BJ (cell line): Measurements from ENCODE around the gene MTHFD2L. TPM values are rescaled to one million over a fixed set of nuclear protein-coding genes. Genes with fewer than 3 reads are reported as not detected.
"Not testable (repeated sequence)": the region's sequence is repeated elsewhere in the genome, so short reads cannot be mapped to it uniquely, and the experiment has no call there.

ENCODE experiments used
- CTCF ChIA-PET: fragments of 350-600 bp; formaldehyde crosslinking; extraction: SDS; loops from one replicate; lab custom pipeline; 2021; ENCODE audit warnings: antibody characterized with exemption, inconsistent platforms; lab: Yijun Ruan, JAX
- POLR2A ChIA-PET: fragments of 300-600 bp; sonication (Branson Sonifier 250); formaldehyde crosslinking; extraction: SDS; loops from one replicate; lab custom pipeline; 2021; ENCODE audit warnings: antibody characterized with exemption; lab: Charles Lee
- DNase-seq: peaks from one replicate; pipeline ENCODE4 v3.0.0-alpha.2; 2011; ENCODE audit warnings: low read depth
- H3K27me3 ChIP-seq: 2 replicates; pipeline ENCODE4 v1.6.0; 2011; ENCODE audit warnings: low read length; ENCODE audit not compliant: control insufficient read depth, insufficient read depth
- H3K36me3 ChIP-seq: 2 replicates; pipeline ENCODE4 v1.5.1; 2011; ENCODE audit warnings: low read length; ENCODE audit not compliant: control insufficient read depth, insufficient read depth
- H3K4me3 ChIP-seq: 2 replicates; pipeline ENCODE4 v1.5.1; 2011; ENCODE audit warnings: low read depth, mild to moderate bottlenecking, control low read depth, low read length
- polyA plus RNA-seq: library from polyadenylated mRNA; depleted of rRNA; stranded (reverse); fragments of >200 nt; gene quantifications from 2 replicates; pipeline ENCODE4 v1.2.3, GENCODE V29; 2011
- TF ChIP-seq, protein P1 (sequence below): IDR thresholded peaks from 2 replicates; pipeline ENCODE4 v1.5.1; 2011; ENCODE audit warnings: low read depth, mild to moderate bottlenecking, control low read depth, inconsistent platforms, low read length, moderate library complexity; ENCODE audit not compliant: insufficient read depth

The MTHFD2L gene
- polyA plus RNA-seq, 1 experiment: 1.7 TPM

DNA sequence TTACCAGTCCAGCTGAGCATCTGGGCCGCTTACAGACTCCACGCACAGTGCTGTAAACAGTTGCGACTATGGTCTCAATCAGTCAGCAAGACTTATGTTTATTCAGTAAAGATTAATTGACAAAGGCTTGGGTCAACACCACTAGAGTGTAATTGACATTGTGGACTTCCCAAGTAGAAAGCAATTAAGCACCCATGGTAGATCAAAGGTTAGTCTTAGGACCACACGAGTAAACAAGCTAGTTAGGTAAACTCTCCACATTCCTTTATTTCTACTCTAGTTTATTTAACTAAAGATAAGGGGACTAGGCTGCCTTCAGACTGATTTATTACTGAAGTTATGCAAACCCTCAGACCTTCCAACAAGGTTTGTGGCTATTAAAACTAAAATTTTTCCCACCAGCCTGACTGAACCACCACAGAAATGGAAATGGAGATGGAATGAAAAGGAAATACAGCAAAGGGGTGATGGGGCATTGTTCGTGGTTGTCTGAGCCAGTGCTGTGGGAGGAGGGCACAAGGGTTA is 44.2 kb downstream of the MTHFD2L start:
- H3K4me3 ChIP-seq: no peak overlapping the region
- POLR2A ChIA-PET: interaction anchor here (0.6 kb wide), 1 partner anchor 340 kb away, joined by 7 read pairs; no protein-coding TSS in a partner anchor
- CTCF ChIA-PET: interaction anchor here (0.9 to 1.6 kb wide), 2 partner anchors 27 to 110 kb away, joined by 3 to 5 read pairs; no protein-coding TSS in a partner anchor
- no peaks in the 10 kb centered on the region for H3K36me3 ChIP-seq
- TF ChIP-seq, protein P1, sequence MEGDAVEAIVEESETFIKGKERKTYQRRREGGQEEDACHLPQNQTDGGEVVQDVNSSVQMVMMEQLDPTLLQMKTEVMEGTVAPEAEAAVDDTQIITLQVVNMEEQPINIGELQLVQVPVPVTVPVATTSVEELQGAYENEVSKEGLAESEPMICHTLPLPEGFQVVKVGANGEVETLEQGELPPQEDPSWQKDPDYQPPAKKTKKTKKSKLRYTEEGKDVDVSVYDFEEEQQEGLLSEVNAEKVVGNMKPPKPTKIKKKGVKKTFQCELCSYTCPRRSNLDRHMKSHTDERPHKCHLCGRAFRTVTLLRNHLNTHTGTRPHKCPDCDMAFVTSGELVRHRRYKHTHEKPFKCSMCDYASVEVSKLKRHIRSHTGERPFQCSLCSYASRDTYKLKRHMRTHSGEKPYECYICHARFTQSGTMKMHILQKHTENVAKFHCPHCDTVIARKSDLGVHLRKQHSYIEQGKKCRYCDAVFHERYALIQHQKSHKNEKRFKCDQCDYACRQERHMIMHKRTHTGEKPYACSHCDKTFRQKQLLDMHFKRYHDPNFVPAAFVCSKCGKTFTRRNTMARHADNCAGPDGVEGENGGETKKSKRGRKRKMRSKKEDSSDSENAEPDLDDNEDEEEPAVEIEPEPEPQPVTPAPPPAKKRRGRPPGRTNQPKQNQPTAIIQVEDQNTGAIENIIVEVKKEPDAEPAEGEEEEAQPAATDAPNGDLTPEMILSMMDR: no peak
- no peak for DNase-seq
- H3K27me3 ChIP-seq: no peaks in the 10 kb centered on the region

DNA sequence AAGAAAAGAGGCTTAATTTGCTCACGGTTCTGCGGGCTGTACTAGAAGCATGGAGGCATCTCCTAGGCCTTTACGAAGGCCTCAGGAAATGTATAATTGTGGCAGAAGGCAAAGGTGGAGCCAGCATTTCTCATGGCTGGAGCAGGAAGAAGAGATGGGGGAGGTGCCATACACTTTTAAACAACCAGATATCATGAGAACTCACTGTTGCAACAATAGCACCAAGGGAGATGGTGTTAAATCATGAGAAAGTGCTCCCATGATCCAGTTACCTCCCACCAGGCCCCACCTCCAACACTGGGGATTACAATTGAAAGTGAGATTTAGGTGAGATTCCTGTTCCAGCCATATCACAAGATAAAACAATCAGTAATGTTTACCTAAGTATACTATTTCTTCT is 45.5 kb downstream of the MTHFD2L start:
- no peak overlapping the region for H3K4me3 ChIP-seq
- CTCF ChIA-PET: interaction anchor here (1.0 to 1.4 kb wide), 2 partner anchors 13 to 23 kb away, joined by 4 read pairs; no protein-coding TSS in a partner anchor

DNA sequence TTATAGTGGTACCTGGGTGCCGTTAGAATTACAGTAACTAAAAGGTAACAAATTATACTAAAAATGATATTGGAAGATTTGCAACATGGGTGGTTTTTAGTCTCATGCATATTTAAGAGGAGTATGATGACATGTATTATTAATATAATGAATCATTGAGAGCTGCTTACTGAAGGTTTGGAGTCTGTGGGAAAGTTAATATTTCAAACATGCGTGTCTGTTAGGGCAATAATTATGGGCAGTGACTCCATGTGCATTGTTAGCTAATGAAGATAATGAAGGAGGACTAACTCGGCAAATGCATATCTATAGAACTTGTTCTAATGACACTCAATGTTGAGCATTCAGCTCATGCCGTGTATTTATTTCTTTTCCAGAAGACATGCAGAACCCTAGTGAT is 47.1 kb downstream of the MTHFD2L start:
- Histone ChIP-seq H3K4me3 (no peak overlapping the region), H3K36me3 (no peaks in the 10 kb centered on the region), H3K27me3 (no peaks in the 10 kb centered on the region)
- TF ChIP-seq, protein P1: no peak
- POLR2A ChIA-PET: no interaction called here
- DNase-seq: no peak
- CTCF ChIA-PET: interaction anchor here (1.0 to 2.0 kb wide), 3 partner anchors 10 to 103 kb away, joined by 3 to 8 read pairs (median 3); partner anchors contain the start of gene EPGN

More for the DNA sequence above, 45.5 kb downstream of the MTHFD2L start:
- POLR2A ChIA-PET: no interaction called here
- TF ChIP-seq, protein P1: no peak
- H3K27me3 ChIP-seq: no peaks in the 10 kb centered on the region
- no peaks in the 10 kb centered on the region for H3K36me3 ChIP-seq
- no peak for DNase-seq

DNA sequence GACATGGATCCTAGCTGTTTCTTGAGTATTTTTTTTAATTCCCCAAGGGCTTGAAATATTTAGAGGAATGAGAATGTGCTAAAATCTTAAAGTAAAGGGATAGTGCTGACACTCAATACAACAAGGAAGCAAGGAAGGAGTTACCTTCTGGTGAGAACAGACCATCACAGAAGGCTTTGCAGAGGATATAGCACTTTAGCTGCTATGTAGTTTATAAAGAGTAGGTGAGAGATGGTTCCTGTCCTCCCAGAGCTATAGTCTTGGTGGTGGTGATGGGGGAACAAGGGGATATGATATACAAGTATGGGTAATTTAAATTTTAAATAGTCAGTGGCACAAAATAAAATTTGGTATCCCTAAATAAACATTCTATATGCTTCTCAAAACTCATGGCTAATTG is 47.6 kb downstream of the MTHFD2L start:
- Histone ChIP-seq H3K4me3 (no peak overlapping the region), H3K36me3 (no peaks in the 10 kb centered on the region), H3K27me3 (no peaks in the 10 kb centered on the region)
- CTCF ChIA-PET: interaction anchor here (0.7 to 2.0 kb wide), 5 partner anchors 9 to 468 kb away, joined by 3 to 8 read pairs (median 3); partner anchors contain the start of gene EPGN
- TF ChIP-seq, protein P1: no peak
- POLR2A ChIA-PET: no interaction called here
- no peak for DNase-seq

DNA sequence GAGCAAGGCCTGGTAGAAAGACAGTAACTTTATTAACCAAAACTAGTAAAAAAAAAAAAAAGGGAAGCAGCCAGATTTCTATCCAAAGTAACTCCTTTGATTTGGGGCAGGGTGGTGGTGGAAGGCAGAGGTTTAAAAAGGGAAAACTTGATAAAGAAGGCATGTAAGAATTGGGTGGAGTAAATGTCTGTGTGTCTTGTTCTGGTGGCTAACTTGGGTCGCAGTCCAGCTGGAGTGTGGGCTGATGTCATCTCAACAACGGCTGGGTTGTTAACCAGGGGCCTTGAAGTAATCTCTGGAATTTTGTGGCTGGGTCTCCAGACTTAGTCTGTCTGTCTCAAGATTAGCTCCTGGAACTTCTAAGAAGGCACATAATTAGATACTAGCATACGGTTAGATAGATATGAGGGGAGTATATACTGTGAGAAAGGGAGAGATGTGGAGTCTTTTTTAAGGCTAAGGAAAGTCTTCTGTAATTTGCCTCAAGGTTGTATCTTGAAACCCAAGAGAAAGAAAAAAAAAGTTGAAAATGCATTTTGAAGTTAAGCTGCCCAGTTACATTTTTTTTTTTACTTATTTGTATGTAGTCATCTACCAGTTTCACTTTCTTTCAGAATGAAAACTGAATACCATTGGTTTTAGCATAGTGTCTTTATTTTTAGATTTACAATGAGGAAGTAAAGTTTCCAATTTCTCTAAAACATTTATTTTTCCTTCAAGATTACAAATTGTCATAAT is 48.3 kb downstream of the MTHFD2L start:
- ChIA-PET CTCF (interaction anchor here (0.6 to 1.4 kb wide), 4 partner anchors 8 to 468 kb away, joined by 3 to 5 read pairs (median 3); no protein-coding TSS in a partner anchor), POLR2A (no interaction called here)
- no peak overlapping the region for H3K4me3 ChIP-seq
- no peaks in the 10 kb centered on the region for H3K27me3 ChIP-seq
- TF ChIP-seq, protein P1: no peak
- H3K36me3 ChIP-seq: no peaks in the 10 kb centered on the region
- DNase-seq: peak; percentile 4

DNA sequence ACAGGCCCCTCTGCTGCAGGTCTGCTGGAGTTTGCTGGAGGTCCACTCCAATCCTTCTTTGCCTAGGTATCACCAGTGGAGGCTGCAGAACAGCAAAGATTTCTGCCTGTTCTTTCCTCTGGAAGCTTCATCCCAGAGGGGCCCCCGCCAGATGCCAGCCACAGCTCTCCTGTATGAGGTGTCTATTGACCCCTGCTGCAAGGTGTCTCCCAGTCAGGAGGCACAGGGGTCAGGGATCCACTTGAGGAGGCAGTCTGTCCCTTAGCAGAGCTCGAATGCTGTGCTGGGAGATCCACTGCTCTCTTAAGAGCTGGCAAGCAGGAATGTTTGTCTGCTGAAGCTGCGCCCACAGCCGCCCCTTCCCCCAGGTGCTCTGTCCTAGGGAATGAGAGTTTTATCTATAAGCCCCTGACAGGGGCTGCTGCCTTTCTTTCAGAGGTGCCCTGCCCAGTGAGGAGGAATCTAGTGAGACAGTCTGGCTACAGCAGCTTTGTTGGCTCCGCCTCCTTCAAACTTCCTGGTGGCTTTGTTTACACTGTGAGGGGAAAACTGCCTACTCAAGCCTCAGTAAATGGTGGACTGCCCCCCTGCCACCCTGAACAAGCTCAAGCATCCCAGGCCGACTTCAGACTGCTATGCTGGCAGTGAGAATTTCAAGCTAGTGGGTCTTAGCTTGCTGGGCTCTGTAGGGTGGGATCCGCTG is 56.7 kb downstream of the MTHFD2L start:
- H3K36me3 ChIP-seq, H3K4me3 ChIP-seq, POLR2A ChIA-PET, H3K27me3 ChIP-seq, DNase-seq: not testable (repeated sequence)
- CTCF ChIA-PET: interaction anchor here (0.7 to 2.9 kb wide), 4 partner anchors 9 to 28 kb away, joined by 3 to 18 read pairs (median 3); no protein-coding TSS in a partner anchor

DNA sequence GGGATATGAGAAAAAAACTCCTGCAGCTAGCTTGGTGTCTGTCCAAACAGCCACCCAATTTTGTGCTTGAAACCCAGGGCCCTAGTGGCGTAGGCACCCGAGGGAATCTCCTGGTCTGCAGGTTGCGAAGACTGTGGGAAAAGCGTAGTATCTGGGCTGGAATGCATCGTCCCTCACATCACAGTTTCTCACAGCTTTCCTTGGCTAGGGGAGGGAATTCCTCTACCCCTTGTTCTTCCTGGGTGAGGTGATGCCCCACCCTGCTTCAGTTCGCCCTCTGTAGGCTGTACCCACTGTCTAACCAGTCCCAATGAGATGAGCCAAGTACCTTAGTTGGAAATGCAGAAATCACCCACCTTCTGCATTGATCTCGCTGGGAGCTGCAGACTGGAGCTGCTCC is 57.3 kb downstream of the MTHFD2L start:
- H3K4me3 ChIP-seq, H3K27me3 ChIP-seq, POLR2A ChIA-PET, DNase-seq, H3K36me3 ChIP-seq: not testable (repeated sequence)
- CTCF ChIA-PET: interaction anchor here (0.9 to 2.9 kb wide), 3 partner anchors 9 to 13 kb away, joined by 3 to 18 read pairs (median 5); no protein-coding TSS in a partner anchor
